ENCODE results near the gene SLA2. TPM values are rescaled to one million over a fixed set of nuclear protein-coding genes. Genes with fewer than 3 reads are reported as not detected.

Gene SLA2
- total RNA-seq, 3 donors from 2014 or later: 1.5 to 1.6 (median 1.6) TPM

GRCh38 chr20:36562724-36563123, 83.3 kb downstream of the SLA2 start:
- intact Hi-C loops (cut with DNase I, micrococcal nuclease): no loop called here

More at GRCh38 chr20:36562724-36563123, 83.3 kb downstream of the SLA2 start:
- H3K36me3 ChIP-seq (ENCODE audit: low read depth): no peaks in the 10 kb centered on the region
- no peaks in the 10 kb centered on the region for H3K4me1 ChIP-seq (ENCODE audit: low read depth)
- H3K9me3 ChIP-seq: no peaks in the 10 kb centered on the region
- TF ChIP-seq CTCF (IDR thresholded peaks at IDR 0.05): no peak
- DNase-seq: no peak
- no peak overlapping the region for H3K4me3 ChIP-seq
- no peak for ATAC-seq

Other genes starting within 250 kb of the SLA2 start
- gene MYL9, start 104.7 kb downstream of the SLA2 start, total RNA-seq: 1,000 to 10,000 TPM in 1 of 3 donors, 100 to 1,000 TPM in 1, 10 to 100 TPM in 1; 74.3 to 3,203 (median 259) TPM
- 10 to 100 TPM in 1 of 3 donors, 1 to 10 TPM in 2; 4.2 to 13.3 (median 6.5) TPM for gene TGIF2, start 72.6 kb downstream of the SLA2 start, total RNA-seq
- gene RAB5IF, start 40.4 kb downstream of the SLA2 start, total RNA-seq: 100 to 1,000 TPM in 2 of 3 donors, 10 to 100 TPM in 1; 96.2 to 150 (median 128) TPM
- 10 to 100 TPM; 23.5 to 50.9 (median 26.1) TPM for gene NDRG3, start 99.9 kb upstream of the SLA2 start, total RNA-seq
- gene DSN1, start 127.6 kb upstream of the SLA2 start, total RNA-seq: 10 to 100 TPM in 1 of 3 donors, 1 to 10 TPM in 2; 7.8 to 11.3 (median 7.9) TPM
- gene TLDC2, start 229.9 kb upstream of the SLA2 start, total RNA-seq: 10 to 100 TPM; 11.6 to 35.0 (median 30.0) TPM

All from mucosa of descending colon (tissue), 3 donors.